Testis (tissue), 2 donors: Measurements from ENCODE around the gene ACACB.

ENCODE experiments used
- CTCF ChIP-seq, 3 experiments: fragments of 450-650 bp in 2 of 3; fragments of 200-600 bp in 1 of 3; sonication (generic) in 1 of 3; IDR thresholded peaks; one replicate each; pipeline ENCODE4 v1.5.1; 2016 to 2019; ENCODE audit warnings: antibody characterized with exemption in 3 of 3, mild to moderate bottlenecking in 2 of 3, moderate library complexity in 1 of 3
- POLR2A ChIP-seq: fragments of 450-650 bp; IDR thresholded peaks from one replicate; pipeline ENCODE4 v1.6.1; 2017; ENCODE audit warnings: antibody characterized with exemption, mild to moderate bottlenecking, moderate library complexity

- no peak for TF ChIP-seq CTCF (IDR thresholded peaks at IDR 0.05)
- no peak for TF ChIP-seq POLR2A
Measured at GRCh38 chr12:109270494-109270893, 154.1 kb downstream of the ACACB start.
